ACHN (cell line): ENCODE measurements around the gene PIGN.

Source experiments
- DNase-seq: peaks from one replicate; pipeline ENCODE4 v3.0.0-alpha.2; 2015
- in situ Hi-C: cut with HindIII; loops from 2 replicates; pipeline ENCODE4 v1.10.0; 2017; ENCODE audit warnings: low sequenced_read_pairs, low pct_ligation_motif_present, low pct_unique_long_range_greater_than_20kb

The PIGN gene

GRCh38 chr18:61993831-61994230 lies 193.0 kb downstream of the PIGN start:
- no peak for DNase-seq
- in situ Hi-C loops, result no loop called here

DNA sequence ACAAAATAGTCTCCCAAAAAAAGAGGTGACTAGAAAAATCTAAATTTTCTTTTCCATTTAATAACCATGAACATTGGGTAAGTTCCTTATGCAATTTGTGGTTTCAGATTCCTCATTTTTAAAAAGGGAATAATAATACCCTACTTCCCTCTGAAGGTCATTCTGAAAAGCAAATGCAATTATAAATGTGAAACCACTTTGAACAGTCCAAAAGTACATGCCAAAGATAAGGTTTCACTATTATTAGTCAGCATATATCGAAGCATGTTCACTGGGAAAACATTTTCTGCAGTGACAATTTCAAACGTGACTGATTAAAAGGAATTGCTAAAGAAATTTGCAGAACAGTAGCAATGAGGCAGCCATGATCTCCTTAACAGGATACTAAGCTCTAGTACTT lies 193.9 kb downstream of the PIGN start:
- in situ Hi-C loops, result no loop called here
- DNase-seq, result no peak

DNA sequence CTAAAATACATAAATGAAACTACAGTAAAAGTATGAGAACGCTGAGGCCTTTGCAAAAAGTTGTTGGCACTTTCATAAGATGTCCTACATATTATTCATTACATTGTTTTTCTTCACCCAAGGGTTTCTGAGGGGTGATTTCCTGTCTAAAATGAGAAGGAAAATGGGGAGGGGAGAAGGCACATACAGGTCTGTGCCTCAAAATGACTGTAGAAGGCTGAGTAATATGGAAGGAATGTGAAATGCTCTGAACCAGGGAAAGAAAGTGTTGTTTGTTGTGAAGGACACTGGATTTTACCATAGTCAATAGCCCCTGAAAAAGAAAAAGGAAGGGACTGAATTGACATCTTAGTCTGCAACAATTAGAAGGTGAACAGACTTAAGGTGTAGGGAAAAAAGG lies 194.6 kb downstream of the PIGN start:
- in situ Hi-C loops, result no loop called here

GRCh38 chr18:61991836-61992235 lies 195.0 kb downstream of the PIGN start:
- no peak for DNase-seq
- in situ Hi-C loops, result no loop called here

More for the DNA sequence above, 194.6 kb downstream of the PIGN start:
- peak; percentile 66 for DNase-seq

- in situ Hi-C loops, result no loop called here
- no peak for DNase-seq
Observed at GRCh38 chr18:61991201-61991600, 195.7 kb downstream of the PIGN start.
